ENCODE results near the gene APOL4.

APOL4 gene

GRCh38 chr22:36151006-36151595 lies 50.5 kb downstream of the APOL4 start:
- DNase-seq = no peak

GRCh38 chr22:36149441-36149840 lies 52.2 kb downstream of the APOL4 start:
- DNase-seq = no peak

- DNase-seq = no peak
Observed at GRCh38 chr22:36148411-36148810, 53.2 kb downstream of the APOL4 start.

- no peak for DNase-seq
Observed at GRCh38 chr22:36147196-36147791, 54.3 kb downstream of the APOL4 start.

GRCh38 chr22:36145881-36146280 lies 55.7 kb downstream of the APOL4 start:
- no peak for DNase-seq

- DNase-seq = peak; percentile 39
Observed at GRCh38 chr22:36144886-36145541, 56.6 kb downstream of the APOL4 start.

- no peak for DNase-seq
Observed at GRCh38 chr22:36143956-36144355, 57.7 kb downstream of the APOL4 start.

- no peak for DNase-seq
Observed at GRCh38 chr22:36143066-36143815, 58.4 kb downstream of the APOL4 start.

- no peak for DNase-seq
Observed at GRCh38 chr22:36141481-36141880, 60.1 kb downstream of the APOL4 start.
